ENCODE data around the gene FGFBP2.

The FGFBP2 gene

GRCh38 chr4:15989424-15989823 is 26.4 kb upstream of the FGFBP2 start:
- CTCF ChIA-PET, result no interaction called here
- H3K27ac ChIP-seq, result no peak overlapping the region
- POLR2A ChIA-PET (ENCODE audit: low non-redundant PET), result no interaction called here
- no peak for TF ChIP-seq CTCF (conservative IDR thresholded peaks at IDR 0.05; ENCODE audit: low read depth)
- DNase-seq (ENCODE audit: low spot score), result no peak

GRCh38 chr4:15988222-15988621 is 25.2 kb upstream of the FGFBP2 start:
- CTCF ChIA-PET, result interaction anchor here (0.7 kb wide), 1 partner anchor 932 kb away, joined by 3 read pairs; no protein-coding TSS in a partner anchor

GRCh38 chr4:15986907-15987306 is 23.9 kb upstream of the FGFBP2 start:
- ChIA-PET CTCF (interaction anchor here (0.6 kb wide), 1 partner anchor 204 kb away, joined by 3 read pairs; no protein-coding TSS in a partner anchor), POLR2A (ENCODE audit: low non-redundant PET) (no interaction called here)
- no peak for TF ChIP-seq CTCF (conservative IDR thresholded peaks at IDR 0.05; ENCODE audit: low read depth)
- H3K27ac ChIP-seq, result no peak overlapping the region
- no peak for DNase-seq (ENCODE audit: low spot score)

More at GRCh38 chr4:15988222-15988621, 25.2 kb upstream of the FGFBP2 start:
- no peak overlapping the region for H3K27ac ChIP-seq
- no peak for DNase-seq (ENCODE audit: low spot score)
- POLR2A ChIA-PET (ENCODE audit: low non-redundant PET), result no interaction called here
- no peak for TF ChIP-seq CTCF (conservative IDR thresholded peaks at IDR 0.05; ENCODE audit: low read depth)

- H3K27ac ChIP-seq, result no peak overlapping the region
- CTCF ChIA-PET, result interaction anchor here (0.9 to 1.3 kb wide), 2 partner anchors 178 to 179 kb away, joined by 3 to 4 read pairs; no protein-coding TSS in a partner anchor
- no peak for DNase-seq (ENCODE audit: low spot score)
- POLR2A ChIA-PET (ENCODE audit: low non-redundant PET), result no interaction called here
- no peak for TF ChIP-seq CTCF (conservative IDR thresholded peaks at IDR 0.05; ENCODE audit: low read depth)
These were observed 20.6 kb upstream of the FGFBP2 start for GRCh38 chr4:15983610-15984009.

GRCh38 chr4:15982842-15983524 is 20.0 kb upstream of the FGFBP2 start:
- POLR2A ChIA-PET (ENCODE audit: low non-redundant PET), result no interaction called here
- no peak for TF ChIP-seq CTCF (conservative IDR thresholded peaks at IDR 0.05; ENCODE audit: low read depth)
- DNase-seq (ENCODE audit: low spot score), result no peak
- no peak overlapping the region for H3K27ac ChIP-seq
- CTCF ChIA-PET, result interaction anchor here (1.3 kb wide), 1 partner anchor 177 kb away, joined by 3 read pairs; no protein-coding TSS in a partner anchor

- H3K27ac ChIP-seq, result no peak overlapping the region
- no peak for DNase-seq (ENCODE audit: low spot score)
- ChIA-PET CTCF (no interaction called here), POLR2A (ENCODE audit: low non-redundant PET) (no interaction called here)
- TF ChIP-seq CTCF (conservative IDR thresholded peaks at IDR 0.05; ENCODE audit: low read depth), result no peak
These were observed 13.8 kb upstream of the FGFBP2 start for GRCh38 chr4:15976456-15977447.

Data from RWPE1 (cell line).